Esophagus (tissue), 2 donors: ENCODE measurements around the gene SPINK2. TPM values are rescaled to one million over a fixed set of nuclear protein-coding genes. Genes with fewer than 3 reads are reported as not detected.

Experiments used
- H3K27ac ChIP-seq, 2 donors: one replicate each; pipeline ENCODE4 v1.5.1; 2013; ENCODE audit warnings: low read depth in 2 of 2, mild to moderate bottlenecking in 2 of 2, inconsistent platforms in 1 of 2, low read length in 1 of 2, moderate library complexity in 1 of 2
- H3K27me3 ChIP-seq, 2 donors: one replicate each; pipeline ENCODE4 v1.6.1; 2013; ENCODE audit warnings: low read length in 2 of 2, control low read depth in 1 of 2, mild to moderate bottlenecking in 1 of 2; ENCODE audit not compliant: insufficient read depth in 2 of 2, control insufficient read depth in 1 of 2
- H3K36me3 ChIP-seq, 2 donors: one replicate each; pipeline ENCODE4 v1.6.1; 2013; ENCODE audit warnings: low read length in 1 of 2; ENCODE audit not compliant: control insufficient read depth in 2 of 2, insufficient read depth in 2 of 2
- H3K4me1 ChIP-seq, 2 donors: one replicate each; pipeline ENCODE4 v1.6.1; 2013; ENCODE audit warnings: low read length in 1 of 2; ENCODE audit not compliant: control insufficient read depth in 2 of 2, insufficient read depth in 2 of 2
- H3K4me3 ChIP-seq, 2 donors: one replicate each; pipeline ENCODE4 v1.5.1; 2013; ENCODE audit warnings: low read length in 2 of 2, mild to moderate bottlenecking in 2 of 2, low read depth in 1 of 2, moderate library complexity in 1 of 2
- H3K9me3 ChIP-seq, 2 donors: one replicate each; pipeline ENCODE4 v1.6.1; 2013; ENCODE audit warnings: mild to moderate bottlenecking in 2 of 2, low read depth in 1 of 2, low read length in 1 of 2, moderate library complexity in 1 of 2; ENCODE audit not compliant: control insufficient read depth in 2 of 2, insufficient read depth in 1 of 2
- WGBS, 2 donors: extraction: QIAGEN DNeasy Blood & Tissue Kit; methylation state at CpG; one replicate each; pipeline ENCODE4 v1.1.7; 2013; 5-methylcytosine and 5-hydroxymethylcytosine counted together
- polyA plus RNA-seq, 2 donors: library from polyadenylated mRNA; stranded (reverse); fragments of 200-250 nt; gene quantifications; one replicate each; pipeline ENCODE4 v1.2.3, GENCODE V29; 2013
- donor health status: healthy with polysubstance abuse.
- donor health status: Bipolar disorder and iron deficiency.

Gene SPINK2
- polyA plus RNA-seq, 2 donors, result 0.32 to 0.41 TPM

DNA sequence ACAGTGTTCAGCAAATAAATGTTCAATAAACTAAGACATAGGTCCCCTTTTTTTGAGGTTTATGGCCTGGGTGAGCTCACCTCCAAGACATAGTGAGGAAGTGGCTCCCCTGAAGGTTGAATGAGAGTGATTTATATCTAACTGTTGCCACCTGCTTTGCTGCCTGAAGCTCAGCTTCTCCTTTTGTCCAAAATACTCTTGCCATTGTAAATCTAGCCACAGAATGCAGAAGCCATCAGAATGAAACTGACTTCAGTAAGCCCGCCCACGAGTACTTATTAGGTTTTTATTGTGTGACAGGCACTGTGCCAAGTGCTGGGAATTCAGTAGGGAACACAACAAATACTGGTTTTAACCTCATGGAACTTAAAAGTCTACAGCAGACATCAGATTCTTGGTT, 18.0 kb downstream of the SPINK2 start:
- no peaks in the 10 kb centered on the region for H3K4me1 ChIP-seq
- WGBS, 2 donors, result 23 to 38% methylated on average over 2 of the region's 2 CpGs
- H3K9me3 ChIP-seq, result no peaks in the 10 kb centered on the region
- no peaks in the 10 kb centered on the region for H3K36me3 ChIP-seq
- H3K27ac ChIP-seq, result no peak overlapping the region
- no peaks in the 10 kb centered on the region for H3K27me3 ChIP-seq
- H3K4me3 ChIP-seq, result no peak overlapping the region

- Histone ChIP-seq H3K4me3 (peak overlapping the region; percentile 66 to 67), H3K27ac (peak overlapping the region; percentile 62 to 80), H3K27me3 (no peaks in the 10 kb centered on the region), H3K9me3 (no peaks in the 10 kb centered on the region), H3K36me3 (no peaks in the 10 kb centered on the region), H3K4me1 (no peaks in the 10 kb centered on the region)
- 7 to 8% methylated on average over 19 of the region's 19 CpGs for WGBS, 2 donors
Measured at GRCh38 chr4:56799824-56800756, 21.4 kb downstream of the SPINK2 start.

GRCh38 chr4:56799161-56799759, 22.2 kb downstream of the SPINK2 start:
- Histone ChIP-seq H3K4me3 (peak overlapping the region in 1 of 2 donors; percentile 66), H3K4me1 (no peaks in the 10 kb centered on the region), H3K27ac (no peak overlapping the region), H3K9me3 (no peaks in the 10 kb centered on the region), H3K27me3 (no peaks in the 10 kb centered on the region), H3K36me3 (no peaks in the 10 kb centered on the region)
- 78 to 80% methylated on average over 11 of the region's 11 CpGs for WGBS, 2 donors

- no peak overlapping the region for H3K4me3 ChIP-seq
- WGBS, 2 donors, result 84 to 92% methylated on average over 3 of the region's 3 CpGs
Measured at GRCh38 chr4:56796211-56796610, 25.3 kb downstream of the SPINK2 start.

GRCh38 chr4:56791316-56791715, 30.2 kb downstream of the SPINK2 start:
- H3K27me3 ChIP-seq, result no peaks in the 10 kb centered on the region
- 89% methylated on average over 4 of the region's 4 CpGs for WGBS, 2 donors
- peaks cover 0 to 3% of the 10 kb centered on the region in 2 donors for H3K4me1 ChIP-seq
- H3K36me3 ChIP-seq, result no peaks in the 10 kb centered on the region
- H3K4me3 ChIP-seq, result no peak overlapping the region
- no peak overlapping the region for H3K27ac ChIP-seq
- no peaks in the 10 kb centered on the region for H3K9me3 ChIP-seq

More at GRCh38 chr4:56796211-56796610, 25.3 kb downstream of the SPINK2 start:
- Histone ChIP-seq H3K4me1 (no peaks in the 10 kb centered on the region), H3K27ac (no peak overlapping the region), H3K9me3 (no peaks in the 10 kb centered on the region), H3K27me3 (no peaks in the 10 kb centered on the region), H3K36me3 (no peaks in the 10 kb centered on the region)

- peaks cover 0 to 3% of the 10 kb centered on the region in 2 donors for H3K4me1 ChIP-seq
- WGBS, 2 donors, result 39 to 47% methylated on average over 1 of the region's 1 CpG
- H3K27ac ChIP-seq, result no peak overlapping the region
- H3K27me3 ChIP-seq, result no peaks in the 10 kb centered on the region
- no peaks in the 10 kb centered on the region for H3K9me3 ChIP-seq
- H3K4me3 ChIP-seq, result no peak overlapping the region
- no peaks in the 10 kb centered on the region for H3K36me3 ChIP-seq
Measured at GRCh38 chr4:56790691-56791091, 30.8 kb downstream of the SPINK2 start.

- H3K36me3 ChIP-seq, result no peaks in the 10 kb centered on the region
- H3K9me3 ChIP-seq, result no peaks in the 10 kb centered on the region
- H3K27ac ChIP-seq, result no peak overlapping the region
- peaks cover 0 to 3% of the 10 kb centered on the region in 2 donors for H3K4me1 ChIP-seq
- no peaks in the 10 kb centered on the region for H3K27me3 ChIP-seq
- 81 to 90% methylated on average over 7 of the region's 7 CpGs for WGBS, 2 donors
- no peak overlapping the region for H3K4me3 ChIP-seq
Measured at GRCh38 chr4:56788081-56788480, 33.4 kb downstream of the SPINK2 start.

DNA sequence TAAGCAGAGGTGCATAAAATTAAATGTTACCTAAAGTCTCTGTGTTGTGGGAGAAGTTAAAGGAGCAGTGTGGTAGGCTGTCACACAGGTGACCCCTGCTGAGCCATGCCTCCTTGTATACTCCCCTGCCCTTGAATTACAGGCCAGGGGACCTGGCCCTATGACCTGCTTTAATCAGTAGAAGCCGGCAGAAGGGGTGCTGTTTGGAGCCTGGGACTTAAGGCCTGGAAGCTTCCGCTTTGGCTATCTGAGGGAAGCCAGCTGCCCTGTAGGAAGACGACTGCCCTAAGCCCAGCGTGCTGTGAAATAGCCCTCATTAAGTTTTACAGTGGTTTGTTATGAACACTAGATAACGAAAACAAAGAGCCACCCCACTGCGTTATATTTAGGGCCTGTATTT, 34.1 kb downstream of the SPINK2 start:
- H3K27ac ChIP-seq, result peak overlapping the region; percentile 9 to 61
- H3K4me1 ChIP-seq, result peaks cover 0 to 3% of the 10 kb centered on the region in 2 donors

DNA sequence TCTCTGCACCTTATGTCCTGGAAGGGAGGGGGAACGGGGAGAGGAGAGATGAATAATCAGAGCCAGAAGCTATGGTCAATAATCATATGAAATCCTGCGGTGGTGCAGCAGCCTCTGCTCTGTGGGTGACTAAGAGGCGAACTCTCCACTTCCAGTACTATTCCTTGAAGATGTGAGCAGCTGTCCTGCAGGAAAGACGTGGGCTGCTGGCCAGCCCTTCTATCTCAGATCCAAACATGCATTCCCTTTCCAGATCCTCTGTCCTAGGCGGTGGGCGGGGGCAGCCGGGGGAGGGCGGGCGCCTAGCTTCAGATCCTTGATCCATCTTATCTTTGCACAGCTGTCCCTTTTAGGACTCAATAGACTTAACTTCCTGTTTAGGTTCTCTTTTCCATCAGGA, 34.5 kb downstream of the SPINK2 start:
- H3K36me3 ChIP-seq, result no peaks in the 10 kb centered on the region
- peak overlapping the region in 1 of 2 donors; percentile 61 for H3K27ac ChIP-seq
- H3K9me3 ChIP-seq, result no peaks in the 10 kb centered on the region
- H3K4me3 ChIP-seq, result no peak overlapping the region
- H3K4me1 ChIP-seq, result peaks cover 0 to 3% of the 10 kb centered on the region in 2 donors
- WGBS, 2 donors, result 19 to 31% methylated on average over 9 of the region's 9 CpGs
- H3K27me3 ChIP-seq, result no peaks in the 10 kb centered on the region

More for the DNA sequence above, 34.1 kb downstream of the SPINK2 start:
- H3K4me3 ChIP-seq, result no peak overlapping the region
- no peaks in the 10 kb centered on the region for H3K9me3 ChIP-seq
- H3K36me3 ChIP-seq, result no peaks in the 10 kb centered on the region
- WGBS, 2 donors, result 57 to 68% methylated on average over 6 of the region's 6 CpGs
- H3K27me3 ChIP-seq, result no peaks in the 10 kb centered on the region
